ENCODE measurements around the gene NT5DC1. TPM values are rescaled to one million over a fixed set of nuclear protein-coding genes. Genes with fewer than 3 reads are reported as not detected.

Gene NT5DC1
- polyA plus RNA-seq, 1 of the 3 experiments (the other 2 are of a cell fraction), result 20.3 TPM

DNA sequence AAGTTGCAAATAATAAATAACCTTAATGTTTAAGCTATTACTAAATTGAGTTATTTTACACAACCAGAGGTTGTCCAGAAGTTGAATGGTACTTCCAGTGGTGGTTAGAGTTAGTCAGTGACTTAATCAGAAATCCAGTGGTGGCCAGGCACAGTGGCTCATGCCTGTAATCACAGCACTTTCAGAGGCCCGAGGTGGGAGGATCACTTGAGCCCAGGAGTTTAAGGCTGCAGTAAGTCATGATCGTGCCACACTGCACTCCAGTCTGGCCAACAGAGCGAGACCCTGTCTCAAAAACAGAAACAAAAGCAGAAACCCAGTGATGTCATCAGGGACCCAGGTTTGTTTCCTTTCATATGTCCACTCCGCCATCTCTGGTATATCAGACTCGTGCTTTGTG is 118.2 kb downstream of the NT5DC1 start (continued):
- TF ChIP-seq, protein P1, sequence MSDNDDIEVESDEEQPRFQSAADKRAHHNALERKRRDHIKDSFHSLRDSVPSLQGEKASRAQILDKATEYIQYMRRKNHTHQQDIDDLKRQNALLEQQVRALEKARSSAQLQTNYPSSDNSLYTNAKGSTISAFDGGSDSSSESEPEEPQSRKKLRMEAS (IDR thresholded peaks at IDR 0.05; ENCODE audit: low read depth), result no peak
- no peak for TF ChIP-seq SIN3A (IDR thresholded peaks at IDR 0.05; ENCODE audit: borderline replicate concordance, low read depth, low read length)

DNA sequence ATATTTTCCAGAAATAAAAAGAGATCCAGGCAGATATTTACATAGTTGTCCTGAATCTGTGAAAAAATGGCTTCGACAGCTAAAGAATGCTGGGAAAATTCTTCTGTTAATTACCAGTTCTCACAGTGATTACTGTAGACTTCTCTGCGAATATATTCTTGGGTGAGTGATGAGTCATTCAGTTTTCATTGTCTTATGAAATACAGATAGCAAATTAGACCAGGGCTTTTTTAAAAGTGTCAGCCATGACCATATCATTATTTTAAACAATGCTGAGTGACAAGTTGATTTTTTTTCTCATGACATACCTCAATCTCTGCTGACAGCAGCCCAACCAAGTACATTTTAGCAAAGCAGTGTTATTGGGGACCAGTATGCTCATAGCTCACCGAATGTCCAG is 120.4 kb downstream of the NT5DC1 start:
- 73% methylated on average over 3 of the region's 3 CpGs for WGBS (ENCODE audit: low lambda C conversion rate)
- Histone ChIP-seq H3F3A (replicated peaks; ENCODE audit: insufficient read depth) (peaks cover 11% of the 10 kb centered on the region), H3K36me3 (replicated peaks in 1 of 2; ENCODE audit: control insufficient read depth in 1 of 2, insufficient read depth in 2 of 2, low read length in 1 of 2) (peaks cover 0 to 6% of the 10 kb centered on the region in 2 experiments), H3K27me3 (ENCODE audit: insufficient read depth) (no peaks in the 10 kb centered on the region), H3K27ac (ENCODE audit: low read depth in 2 of 2, low read length in 1 of 2) (peak overlapping the region in 1 of 2 experiments; percentile 12; a peak in 3 of 4 replicates), H2AFZ (ENCODE audit: low read depth) (no peak overlapping the region), H3K4me1 (ENCODE audit: control insufficient read depth in 1 of 2, insufficient read depth in 2 of 2, low read depth in 1 of 2, low read length in 1 of 2) (peaks cover 3 to 9% of the 10 kb centered on the region in 2 experiments; a peak in 2 of 4 replicates), H3K9me3 (no peaks in the 10 kb centered on the region), H4K20me1 (ENCODE audit: insufficient read depth) (no peaks in the 10 kb centered on the region), H3K79me2 (ENCODE audit: insufficient read depth) (no peaks in the 10 kb centered on the region), H3K9me2 (no peaks in the 10 kb centered on the region), H3K4me2 (no peak overlapping the region), H3K9ac (no peak overlapping the region), H3K4me3 (ENCODE audit: low read depth in 2 of 2, low read length in 1 of 2) (no peak overlapping the region)
- DNase-seq, result no peak
- TF ChIP-seq RFX5 (IDR thresholded peaks at IDR 0.05; ENCODE audit: low read length) (no peak), FOXJ3 (CRISPR knock-in tag; IDR thresholded peaks at IDR 0.05) (no peak), FOSL2 (IDR thresholded peaks at IDR 0.05; ENCODE audit: borderline replicate concordance, low read depth) (no peak), GABPA (IDR thresholded peaks at IDR 0.05; ENCODE audit: low read depth) (no peak)
- ChIA-PET CTCF (interaction anchor here (2.2 to 2.3 kb wide), 2 partner anchors 48 to 67 kb away, joined by 6 to 8 read pairs; no protein-coding TSS in a partner anchor), POLR2A (no interaction called here)

DNA sequence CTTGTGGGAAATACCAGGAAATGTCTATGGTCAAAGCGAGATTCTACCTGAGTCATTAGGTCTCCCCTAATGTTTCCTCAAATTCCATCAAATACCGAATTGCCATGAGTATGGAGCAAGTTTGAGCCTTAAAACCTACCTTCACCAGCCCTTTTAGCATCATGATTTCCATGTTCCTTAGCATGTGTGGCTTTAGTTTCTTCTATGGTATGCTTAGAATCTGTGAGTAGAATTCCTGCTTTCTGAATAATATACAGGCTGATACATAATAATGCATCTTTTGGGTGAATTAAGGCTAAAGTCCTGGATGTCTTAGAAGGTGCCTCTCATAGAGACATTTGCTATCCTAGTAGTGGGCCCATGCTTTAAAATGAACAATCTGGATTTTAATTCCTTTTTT is 121.3 kb downstream of the NT5DC1 start:
- Histone ChIP-seq H2AFZ (ENCODE audit: low read depth) (no peak overlapping the region), H3K79me2 (ENCODE audit: insufficient read depth) (no peaks in the 10 kb centered on the region), H3F3A (replicated peaks; ENCODE audit: insufficient read depth) (peaks cover 8% of the 10 kb centered on the region), H3K4me1 (ENCODE audit: control insufficient read depth in 1 of 2, insufficient read depth in 2 of 2, low read depth in 1 of 2, low read length in 1 of 2) (peaks cover 3 to 9% of the 10 kb centered on the region in 2 experiments; a peak in 2 of 4 replicates), H3K4me2 (no peak overlapping the region), H3K9ac (no peak overlapping the region), H3K4me3 (ENCODE audit: low read depth in 2 of 2, low read length in 1 of 2) (no peak overlapping the region), H3K9me2 (no peaks in the 10 kb centered on the region), H4K20me1 (ENCODE audit: insufficient read depth) (no peaks in the 10 kb centered on the region), H3K27ac (ENCODE audit: low read depth in 2 of 2, low read length in 1 of 2) (no peak overlapping the region), H3K36me3 (replicated peaks in 1 of 2; ENCODE audit: control insufficient read depth in 1 of 2, insufficient read depth in 2 of 2, low read length in 1 of 2) (peaks cover 0 to 6% of the 10 kb centered on the region in 2 experiments), H3K27me3 (ENCODE audit: insufficient read depth) (no peaks in the 10 kb centered on the region), H3K9me3 (no peaks in the 10 kb centered on the region)
- ChIA-PET CTCF (no interaction called here), POLR2A (no interaction called here)
- TF ChIP-seq GABPA (IDR thresholded peaks at IDR 0.05; ENCODE audit: low read depth) (no peak), YY1 (IDR thresholded peaks at IDR 0.05; ENCODE audit: low read depth) (no peak), TEAD4 (IDR thresholded peaks at IDR 0.05; ENCODE audit: borderline replicate concordance, insufficient read depth) (no peak), EP300 (IDR thresholded peaks at IDR 0.05; ENCODE audit: borderline replicate concordance in 1 of 2, low read depth in 1 of 2, low read length in 1 of 2) (no peak), ELF1 (IDR thresholded peaks at IDR 0.05) (no peak), GATA2 (CRISPR knock-in tag; IDR thresholded peaks at IDR 0.05) (no peak), SIN3A (IDR thresholded peaks at IDR 0.05; ENCODE audit: borderline replicate concordance, low read depth, low read length) (no peak), SMC3 (IDR thresholded peaks at IDR 0.05; ENCODE audit: low read depth, low read length) (no peak), POLR2AphosphoS5 (IDR thresholded peaks at IDR 0.05; ENCODE audit: low read depth, low read length) (no peak)
- TF ChIP-seq, protein P2, sequence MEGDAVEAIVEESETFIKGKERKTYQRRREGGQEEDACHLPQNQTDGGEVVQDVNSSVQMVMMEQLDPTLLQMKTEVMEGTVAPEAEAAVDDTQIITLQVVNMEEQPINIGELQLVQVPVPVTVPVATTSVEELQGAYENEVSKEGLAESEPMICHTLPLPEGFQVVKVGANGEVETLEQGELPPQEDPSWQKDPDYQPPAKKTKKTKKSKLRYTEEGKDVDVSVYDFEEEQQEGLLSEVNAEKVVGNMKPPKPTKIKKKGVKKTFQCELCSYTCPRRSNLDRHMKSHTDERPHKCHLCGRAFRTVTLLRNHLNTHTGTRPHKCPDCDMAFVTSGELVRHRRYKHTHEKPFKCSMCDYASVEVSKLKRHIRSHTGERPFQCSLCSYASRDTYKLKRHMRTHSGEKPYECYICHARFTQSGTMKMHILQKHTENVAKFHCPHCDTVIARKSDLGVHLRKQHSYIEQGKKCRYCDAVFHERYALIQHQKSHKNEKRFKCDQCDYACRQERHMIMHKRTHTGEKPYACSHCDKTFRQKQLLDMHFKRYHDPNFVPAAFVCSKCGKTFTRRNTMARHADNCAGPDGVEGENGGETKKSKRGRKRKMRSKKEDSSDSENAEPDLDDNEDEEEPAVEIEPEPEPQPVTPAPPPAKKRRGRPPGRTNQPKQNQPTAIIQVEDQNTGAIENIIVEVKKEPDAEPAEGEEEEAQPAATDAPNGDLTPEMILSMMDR (IDR thresholded peaks at IDR 0.05), result no peak
- TF ChIP-seq, protein P3, sequence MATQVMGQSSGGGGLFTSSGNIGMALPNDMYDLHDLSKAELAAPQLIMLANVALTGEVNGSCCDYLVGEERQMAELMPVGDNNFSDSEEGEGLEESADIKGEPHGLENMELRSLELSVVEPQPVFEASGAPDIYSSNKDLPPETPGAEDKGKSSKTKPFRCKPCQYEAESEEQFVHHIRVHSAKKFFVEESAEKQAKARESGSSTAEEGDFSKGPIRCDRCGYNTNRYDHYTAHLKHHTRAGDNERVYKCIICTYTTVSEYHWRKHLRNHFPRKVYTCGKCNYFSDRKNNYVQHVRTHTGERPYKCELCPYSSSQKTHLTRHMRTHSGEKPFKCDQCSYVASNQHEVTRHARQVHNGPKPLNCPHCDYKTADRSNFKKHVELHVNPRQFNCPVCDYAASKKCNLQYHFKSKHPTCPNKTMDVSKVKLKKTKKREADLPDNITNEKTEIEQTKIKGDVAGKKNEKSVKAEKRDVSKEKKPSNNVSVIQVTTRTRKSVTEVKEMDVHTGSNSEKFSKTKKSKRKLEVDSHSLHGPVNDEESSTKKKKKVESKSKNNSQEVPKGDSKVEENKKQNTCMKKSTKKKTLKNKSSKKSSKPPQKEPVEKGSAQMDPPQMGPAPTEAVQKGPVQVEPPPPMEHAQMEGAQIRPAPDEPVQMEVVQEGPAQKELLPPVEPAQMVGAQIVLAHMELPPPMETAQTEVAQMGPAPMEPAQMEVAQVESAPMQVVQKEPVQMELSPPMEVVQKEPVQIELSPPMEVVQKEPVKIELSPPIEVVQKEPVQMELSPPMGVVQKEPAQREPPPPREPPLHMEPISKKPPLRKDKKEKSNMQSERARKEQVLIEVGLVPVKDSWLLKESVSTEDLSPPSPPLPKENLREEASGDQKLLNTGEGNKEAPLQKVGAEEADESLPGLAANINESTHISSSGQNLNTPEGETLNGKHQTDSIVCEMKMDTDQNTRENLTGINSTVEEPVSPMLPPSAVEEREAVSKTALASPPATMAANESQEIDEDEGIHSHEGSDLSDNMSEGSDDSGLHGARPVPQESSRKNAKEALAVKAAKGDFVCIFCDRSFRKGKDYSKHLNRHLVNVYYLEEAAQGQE (IDR thresholded peaks at IDR 0.05; ENCODE audit: low read depth, low read length), result no peak
- WGBS (ENCODE audit: low lambda C conversion rate), result 87% methylated on average over 2 of the region's 2 CpGs
- DNase-seq, result no peak
